Right renal cortex interstitium (tissue), 3 donors: ENCODE data around the gene PLOD3. TPM values are rescaled to one million over a fixed set of nuclear protein-coding genes. Genes with fewer than 3 reads are reported as not detected.

Experiments
- DNase-seq, 3 donors: peaks; one replicate each; pipeline ENCODE4 v3.0.0-alpha.2; 2013; ENCODE audit warnings: low read depth in 3 of 3, low spot score in 2 of 3
- polyA plus RNA-seq, 3 donors: library from polyadenylated mRNA; unstranded; fragments of 120-200 nt; gene quantifications; one replicate each; pipeline ENCODE4 v1.2.1, GENCODE V29; 2013; ENCODE audit not compliant: insufficient read length in 3 of 3

The PLOD3 gene
- polyA plus RNA-seq, 3 donors = 41.6 to 42.5 (median 42.4) TPM

DNA sequence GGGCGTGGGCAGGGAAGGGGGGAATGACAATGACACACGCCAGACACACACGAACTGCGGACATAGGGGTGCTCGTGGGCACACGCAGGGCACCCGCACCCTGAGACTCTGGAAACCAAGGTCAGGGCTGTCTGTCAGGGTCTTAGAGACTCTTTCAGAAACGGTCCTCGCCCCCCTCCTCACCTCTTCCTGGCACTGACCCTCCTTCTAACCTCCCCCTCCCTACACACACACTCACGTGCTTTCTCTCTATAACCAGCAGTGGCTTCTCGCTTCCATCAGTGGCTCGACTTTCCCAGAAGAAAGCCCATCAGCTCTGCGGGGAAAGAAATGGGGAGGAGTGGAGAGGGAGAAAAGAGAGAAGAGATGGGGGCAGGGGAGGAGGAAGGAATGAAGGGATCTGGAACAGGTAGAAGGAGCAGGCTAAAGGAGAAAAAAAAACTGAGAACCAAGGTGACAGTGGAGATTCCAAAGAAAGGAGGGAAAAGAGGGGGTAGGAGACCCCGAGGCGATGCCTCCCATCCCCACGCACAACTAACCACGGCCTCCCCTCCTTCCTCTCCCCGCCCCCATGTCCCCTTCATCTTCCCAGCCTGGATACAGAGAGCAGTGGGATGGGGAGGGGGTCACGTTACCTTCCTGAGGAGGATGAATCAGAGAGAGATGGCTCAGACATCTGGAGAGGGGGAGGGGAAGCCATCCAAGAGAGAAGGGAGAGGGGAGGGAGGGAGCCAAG lies 50.3 kb downstream of the PLOD3 start:
- DNase-seq = no peak

DNA sequence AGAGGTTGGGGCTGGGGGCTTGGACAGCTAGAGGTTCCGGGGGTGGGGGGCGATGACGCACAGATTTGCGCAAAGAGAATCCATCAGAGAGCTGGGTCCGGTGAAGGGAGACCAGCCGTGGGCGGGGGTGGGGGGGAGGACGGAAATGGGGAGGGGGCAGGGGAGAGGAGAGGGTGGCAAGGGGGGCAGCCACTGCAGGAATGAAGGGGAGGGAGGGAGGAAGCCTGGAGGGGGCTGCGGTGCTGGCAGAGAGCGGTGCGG lies 50.8 kb downstream of the PLOD3 start:
- no peak for DNase-seq

DNA sequence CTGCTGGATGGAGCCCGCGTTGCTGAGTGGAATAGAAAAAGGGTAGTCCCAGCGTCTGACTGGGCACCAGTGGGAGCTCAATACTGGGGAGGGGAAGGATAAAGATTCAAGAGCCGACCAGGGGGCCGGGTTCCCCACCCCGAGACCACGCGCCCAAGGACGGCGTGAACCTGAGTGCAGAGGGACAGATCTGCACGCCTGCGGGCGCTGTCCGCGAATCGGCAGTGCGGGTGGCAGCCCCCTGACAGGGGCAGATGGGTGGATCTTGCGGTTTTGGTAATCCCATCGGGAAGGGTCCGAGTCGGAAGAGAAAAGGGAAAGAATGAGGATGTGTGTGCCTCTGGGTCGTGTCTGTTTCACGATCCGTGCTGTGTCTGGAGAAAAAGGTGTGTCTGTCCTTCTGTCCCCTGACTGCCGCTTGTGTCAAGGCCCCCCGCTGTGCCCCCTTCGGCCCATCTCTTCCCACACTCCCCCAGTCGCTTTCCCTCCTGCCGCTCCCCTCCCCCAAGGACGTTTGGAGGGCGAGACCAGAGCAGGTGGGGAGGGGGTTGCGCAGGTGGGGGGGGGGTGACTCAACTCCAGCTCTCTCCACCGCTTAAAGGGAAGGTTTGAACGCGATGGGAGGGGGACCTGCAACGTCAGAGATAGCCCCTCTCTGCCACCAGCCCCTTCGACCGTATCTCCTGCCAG lies 51.3 kb downstream of the PLOD3 start:
- no peak for DNase-seq

DNA sequence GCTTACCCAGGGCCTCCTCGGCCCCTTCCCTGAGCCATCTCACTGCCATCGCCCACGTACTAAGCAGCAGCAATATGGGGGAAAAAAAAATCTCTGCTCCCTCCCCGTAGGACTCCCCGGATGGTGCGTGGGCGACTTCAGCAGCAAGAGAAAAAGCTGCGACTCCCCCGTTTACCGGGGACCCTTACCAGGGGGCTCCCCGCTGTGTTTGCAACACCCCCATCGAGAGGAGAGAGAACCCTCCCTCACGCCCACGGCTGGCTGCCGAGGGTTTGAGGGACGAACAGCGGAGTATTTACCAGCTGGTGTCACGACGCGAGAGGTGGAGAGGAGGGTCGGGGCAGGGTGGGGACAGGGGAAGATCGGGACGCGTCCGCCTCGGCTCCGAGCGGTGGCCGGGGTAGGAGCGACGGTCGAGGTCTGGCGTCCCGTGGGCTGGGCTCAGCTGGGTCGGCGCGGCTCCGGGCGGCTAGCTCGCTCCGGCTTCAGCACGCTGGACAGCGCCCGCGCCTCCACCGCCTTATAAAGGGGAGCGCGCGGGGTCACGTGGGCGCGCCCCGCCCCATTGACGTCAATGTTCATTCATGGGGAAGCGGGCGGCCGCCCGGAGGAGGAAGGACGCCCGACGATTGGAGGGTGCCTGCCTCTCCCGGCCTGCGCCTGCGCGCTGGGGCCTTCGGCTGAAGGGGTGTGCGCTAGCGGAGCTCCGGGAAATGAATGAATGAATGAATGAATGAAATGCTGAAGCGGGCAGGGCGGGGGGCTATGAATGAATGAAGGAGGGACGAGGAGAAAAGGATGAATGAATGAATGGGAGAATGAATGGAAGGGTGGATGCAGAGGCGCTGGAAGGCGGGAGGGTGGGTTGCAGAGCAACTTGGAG lies 52.1 kb downstream of the PLOD3 start, which contains the start of gene VGF:
TSS of gene VGF (minus strand) at position 495 of the 883 bp plus-strand sequence. CDS start 726 bp downstream, outside the sequence.
- peak in 2 of 3 donors; percentile 70 to 85 for DNase-seq

DNA sequence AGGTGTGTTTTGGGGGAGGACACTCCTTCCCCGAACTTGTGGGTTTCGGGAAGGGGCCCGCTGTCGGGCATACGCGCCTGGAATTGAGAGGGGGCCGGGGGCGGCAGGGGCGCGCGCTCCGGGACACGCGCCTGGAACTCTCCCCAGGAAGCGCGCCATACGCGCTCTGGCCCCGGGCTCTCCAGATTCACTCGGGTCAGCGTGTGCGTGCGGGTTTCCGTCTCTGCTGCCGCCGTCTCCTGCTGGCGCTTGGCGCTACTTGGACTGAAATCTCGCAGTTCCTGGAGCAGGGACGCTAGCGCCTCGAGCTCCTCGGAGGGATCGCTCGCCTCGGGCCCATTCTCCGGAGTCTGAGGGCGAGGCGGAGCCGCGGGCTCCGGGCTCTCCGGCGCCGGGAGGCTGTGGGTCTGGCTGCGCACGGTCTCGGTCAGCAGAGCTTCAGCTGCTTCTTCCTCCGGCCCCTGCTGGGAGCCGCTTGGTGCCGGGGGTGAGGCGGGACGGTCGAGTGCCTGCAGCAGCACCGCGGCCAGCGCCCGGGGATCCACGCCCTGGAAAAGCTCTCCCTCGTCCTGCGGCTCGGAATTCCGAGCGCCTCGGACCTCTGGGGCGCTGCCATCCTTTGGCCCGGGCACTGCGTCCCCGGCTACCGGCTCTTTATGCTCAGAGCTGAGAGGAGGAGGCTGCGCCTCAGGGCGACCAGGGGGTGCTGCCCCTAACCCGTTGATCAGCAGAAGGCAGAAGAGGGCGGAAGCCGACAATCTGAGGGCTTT lies 53.1 kb downstream of the PLOD3 start:
- no peak for DNase-seq

DNA sequence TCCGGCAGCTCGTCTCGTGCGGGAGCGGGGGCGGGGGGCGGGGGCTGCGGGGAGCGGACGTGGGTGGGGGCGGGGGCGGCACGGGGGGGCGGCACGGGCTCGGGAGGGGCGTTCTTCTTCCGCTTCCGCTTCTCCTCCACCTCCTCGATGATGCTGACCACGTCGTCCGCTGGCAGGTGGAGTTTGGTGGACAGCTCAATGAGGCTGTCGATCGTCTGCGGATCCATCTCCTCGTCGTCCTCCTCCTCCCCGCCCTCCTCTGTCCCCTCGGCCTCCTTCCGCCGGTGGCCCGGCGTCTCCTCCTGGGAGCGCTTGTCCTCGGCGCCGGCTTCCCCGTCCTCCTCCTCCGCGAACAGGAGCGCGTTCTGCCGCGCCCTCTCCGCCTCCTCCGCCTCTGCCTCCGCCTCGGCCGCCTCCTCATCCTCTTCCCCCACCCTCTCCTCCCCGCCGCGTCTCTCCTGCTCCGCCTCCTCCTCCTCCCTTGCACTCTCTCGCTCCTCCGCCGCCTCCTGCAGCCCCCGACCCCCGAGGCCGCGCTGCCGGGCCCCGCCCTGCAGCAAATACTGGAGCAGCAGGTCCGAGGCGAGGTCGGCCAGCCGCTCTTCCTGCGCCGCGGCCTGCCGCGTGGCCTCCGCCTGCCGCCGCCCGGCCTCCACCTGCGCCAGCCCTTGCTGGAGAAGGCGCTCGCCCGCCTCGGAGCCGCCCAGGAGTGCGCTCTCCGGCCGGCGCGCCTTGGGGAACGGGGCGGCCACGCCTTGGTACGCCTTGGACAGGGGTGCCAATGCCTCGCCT lies 53.9 kb downstream of the PLOD3 start:
- no peak for DNase-seq

DNA sequence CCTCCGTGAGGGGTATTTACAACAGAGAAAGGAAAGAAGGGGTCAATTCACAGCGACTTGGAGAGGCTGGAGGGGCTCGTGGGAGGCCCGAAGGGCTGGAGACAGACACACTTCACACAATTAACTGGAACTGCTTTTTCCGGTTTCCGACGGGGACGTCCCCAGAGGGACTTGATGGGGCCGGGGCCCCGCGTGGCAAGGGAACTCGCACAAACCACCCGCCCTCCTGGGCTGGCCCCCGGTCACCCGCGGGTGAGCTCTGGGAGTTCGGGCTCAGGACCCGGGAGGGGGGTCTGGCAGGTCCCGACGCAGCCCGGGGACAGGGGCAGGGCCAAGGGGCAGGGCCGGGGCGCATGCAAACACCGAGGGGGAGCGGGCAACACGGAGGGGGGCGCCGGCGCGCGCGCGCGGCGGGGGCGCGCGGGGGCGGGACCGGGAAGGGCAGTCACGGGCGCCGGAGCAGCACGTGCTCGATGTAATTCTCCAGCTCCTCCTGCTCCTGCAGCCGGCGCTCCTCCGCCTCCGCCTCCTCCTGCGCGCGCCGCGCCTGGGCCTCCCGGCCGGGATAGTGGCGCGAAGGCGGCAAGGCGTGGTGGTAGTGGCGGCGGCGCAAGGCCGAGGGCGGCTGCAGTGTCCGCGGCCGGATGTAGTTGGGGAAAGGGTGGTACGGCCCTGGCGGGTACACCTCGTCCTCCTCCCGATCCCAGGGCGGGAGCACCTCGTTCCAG lies 54.7 kb downstream of the PLOD3 start:
- no peak for DNase-seq

DNA sequence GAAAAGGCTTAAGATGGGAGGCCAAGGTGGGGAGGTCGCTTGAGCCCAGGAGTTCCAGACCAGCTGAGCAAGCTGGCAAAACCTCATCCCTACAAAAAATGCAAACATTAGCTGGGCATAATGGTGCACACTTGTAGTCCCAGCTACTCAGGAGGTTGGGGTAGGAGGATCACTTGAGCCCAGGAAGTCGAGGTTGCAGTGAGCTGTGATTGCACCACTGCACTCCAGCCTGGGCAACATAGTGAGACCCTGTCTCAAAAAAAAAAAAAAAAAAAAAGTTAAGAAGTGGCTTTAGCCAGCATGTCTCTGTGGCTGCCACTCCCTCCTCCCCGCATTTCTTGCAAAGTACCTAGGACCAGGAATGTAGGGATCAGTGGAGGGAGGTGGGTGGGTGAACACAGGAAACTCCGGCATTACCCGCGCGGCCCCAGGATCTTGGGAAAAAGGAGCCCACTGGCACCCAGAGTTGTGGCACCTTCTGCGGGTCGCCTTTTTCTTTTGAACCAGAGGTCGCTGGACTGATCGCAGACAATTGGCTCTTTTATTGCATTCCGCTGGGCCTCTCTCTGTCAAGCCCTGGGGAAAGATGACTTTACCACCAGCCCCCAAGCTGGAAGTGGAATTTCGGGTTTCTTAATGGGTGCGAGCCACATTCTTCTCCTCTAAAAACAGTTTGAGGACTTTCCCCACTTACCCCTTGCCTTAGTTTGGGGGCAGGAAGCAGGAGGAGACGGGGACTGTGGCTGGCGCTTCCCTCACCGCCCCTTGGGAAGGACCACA lies 55.5 kb downstream of the PLOD3 start:
- DNase-seq = no peak

DNA sequence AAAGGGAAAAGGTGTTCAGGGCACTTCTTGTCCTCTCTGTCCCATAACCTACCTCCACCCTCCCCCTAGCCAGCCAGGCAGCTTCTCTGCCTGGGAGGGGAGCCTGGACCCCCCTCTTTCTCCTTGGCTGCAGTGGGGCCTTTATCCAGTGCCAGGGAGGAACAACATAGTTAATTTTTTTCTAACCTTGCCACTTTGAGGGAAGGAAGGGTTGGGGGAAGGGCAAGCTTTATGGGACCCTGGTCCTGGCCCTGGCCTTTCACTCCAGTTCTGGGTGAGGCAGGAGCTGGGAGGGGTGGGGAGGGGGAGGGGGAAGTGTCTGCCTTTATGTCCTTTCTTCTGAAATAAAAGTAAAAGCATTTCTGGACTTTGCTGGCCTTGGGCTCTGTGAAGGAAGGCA lies 56.5 kb downstream of the PLOD3 start:
- no peak for DNase-seq

DNA sequence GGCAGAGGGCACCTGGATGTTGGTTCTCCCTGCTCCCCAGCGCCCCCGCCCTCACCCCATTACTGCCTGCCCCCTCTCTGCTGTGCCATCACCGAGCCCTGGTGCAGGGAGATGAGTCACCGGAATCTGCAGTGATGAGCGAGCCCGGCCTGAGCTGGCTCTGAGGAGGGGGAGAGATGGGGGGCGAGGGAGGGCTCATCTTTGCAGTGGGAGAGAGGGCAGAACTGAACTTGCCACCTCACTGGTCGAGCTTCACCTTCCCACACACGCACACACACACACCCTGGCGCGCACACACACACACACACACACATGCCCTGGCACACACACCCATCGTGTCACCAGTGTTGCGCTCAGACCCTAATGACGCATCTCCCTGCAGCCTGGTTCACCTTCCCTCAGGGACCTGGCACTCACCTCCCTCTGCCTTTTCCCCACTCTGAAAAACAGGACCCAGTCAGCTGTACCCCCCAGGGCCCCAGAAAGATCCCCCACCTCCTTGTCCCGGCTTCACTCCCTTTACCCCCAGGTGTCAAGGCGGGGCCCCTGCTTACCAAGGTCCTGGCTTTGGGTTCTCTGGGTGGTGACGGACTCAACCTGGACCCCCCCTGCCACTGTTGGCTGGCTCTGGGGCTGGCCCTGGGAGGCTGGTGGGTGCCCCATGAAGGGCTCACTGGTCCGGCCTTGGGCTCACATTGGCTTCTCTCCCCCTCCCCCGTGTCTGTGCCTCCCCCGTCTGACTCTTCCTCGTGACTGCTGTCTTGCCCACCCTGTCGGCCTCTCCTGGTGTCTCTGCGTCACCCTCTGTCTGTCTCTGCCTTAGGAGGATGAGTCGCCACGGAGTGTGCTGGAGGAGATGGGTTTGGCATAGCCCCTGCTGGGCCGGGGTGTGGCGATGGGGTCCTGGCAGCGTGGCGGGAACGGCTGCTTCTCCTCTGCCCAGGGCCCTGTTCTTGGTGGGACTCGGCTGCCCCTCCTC lies 57.4 kb downstream of the PLOD3 start:
- DNase-seq = no peak

DNA sequence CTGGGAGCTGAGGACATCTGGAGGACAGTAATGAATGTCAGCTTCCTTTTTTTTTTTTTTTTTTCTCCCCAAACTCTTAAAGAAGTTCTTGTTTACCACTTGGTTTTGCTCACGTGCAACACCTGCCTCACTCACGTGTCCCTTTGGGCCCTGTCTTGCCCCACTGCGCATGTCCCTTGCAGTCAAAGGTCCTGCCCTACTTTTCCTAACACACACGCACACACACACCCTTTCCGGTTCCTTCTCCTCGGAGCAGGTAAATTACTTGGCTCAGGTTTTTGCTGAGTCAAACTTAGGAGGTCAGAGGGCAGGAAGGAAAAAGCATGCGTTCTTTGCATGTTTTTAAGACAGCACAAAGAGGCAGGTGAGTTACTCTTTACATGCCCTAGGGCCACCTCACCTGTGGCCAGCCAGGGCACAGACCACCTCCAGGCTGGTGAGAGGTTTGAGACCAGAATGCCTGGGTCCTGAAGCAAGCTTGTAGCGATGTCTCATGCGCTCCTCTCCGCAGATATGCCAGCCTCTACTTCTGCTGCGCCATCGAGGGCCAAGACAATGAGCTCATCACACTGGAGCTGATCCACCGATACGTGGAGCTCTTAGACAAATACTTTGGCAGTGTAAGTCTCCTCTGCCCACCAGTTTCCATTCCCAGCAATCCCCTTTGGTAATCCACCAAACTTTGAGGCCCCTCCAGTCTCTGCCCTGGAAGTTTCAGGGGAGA lies 60.4 kb downstream of the PLOD3 start:
- no peak for DNase-seq

DNA sequence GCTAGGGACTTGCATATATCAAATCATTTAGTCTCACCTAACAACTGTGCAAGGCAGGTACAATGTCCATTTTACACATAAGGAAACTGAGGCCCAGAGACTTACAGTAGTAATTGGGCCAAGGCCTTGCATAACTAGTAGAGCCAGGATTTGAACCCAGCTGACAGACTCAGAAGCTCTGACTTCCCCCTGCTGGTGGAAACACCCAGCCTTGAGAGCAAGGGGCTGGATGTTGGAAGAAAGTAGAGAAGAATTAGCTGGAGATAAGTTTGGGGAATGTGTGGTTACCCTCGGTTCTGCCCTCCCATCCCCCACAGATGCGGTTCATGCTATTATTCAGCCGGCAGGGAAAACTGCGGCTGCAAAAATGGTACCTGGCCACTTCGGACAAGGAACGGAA lies 61.1 kb downstream of the PLOD3 start:
- no peak for DNase-seq

Other genes starting within 250 kb of the PLOD3 start
- gene MUC12, start 248.0 kb downstream of the PLOD3 start, polyA plus RNA-seq = under 1 TPM in 1 of 3 donors, not detected in 2; 0.42 TPM
- not detected for gene MUC17, start 197.5 kb downstream of the PLOD3 start, polyA plus RNA-seq
- 10 to 100 TPM; 15.5 to 16.3 (median 16.2) TPM for gene TRIM56, start 132.1 kb downstream of the PLOD3 start, polyA plus RNA-seq
- 1 to 10 TPM in 2 of 3 donors, under 1 TPM in 1; 0.89 to 1.2 (median 1.1) TPM for gene SERPINE1, start 90.5 kb downstream of the PLOD3 start, polyA plus RNA-seq
- gene AP1S1, start 63.1 kb downstream of the PLOD3 start, polyA plus RNA-seq = 10 to 100 TPM; 72.1 to 82.5 (median 76.9) TPM
- under 1 TPM; 0.07 to 0.21 (median 0.08) TPM for gene VGF, start 52.0 kb downstream of the PLOD3 start, polyA plus RNA-seq
- not detected for gene NAT16, start 37.3 kb downstream of the PLOD3 start, polyA plus RNA-seq
- under 1 TPM; 0.12 to 0.96 (median 0.60) TPM for gene MOGAT3, start 16.5 kb downstream of the PLOD3 start, polyA plus RNA-seq
- 10 to 100 TPM; 48.6 to 55.2 (median 52.8) TPM for gene ZNHIT1, start 584 bp upstream of the PLOD3 start, polyA plus RNA-seq
- 1 to 10 TPM; 7.3 to 8.3 (median 7.4) TPM for gene CLDN15, start 20.2 kb upstream of the PLOD3 start, polyA plus RNA-seq
- gene FIS1, start 27.5 kb upstream of the PLOD3 start, polyA plus RNA-seq = 100 to 1,000 TPM; 148 to 176 (median 150) TPM
- 10 to 100 TPM; 71.7 to 79.5 (median 78.0) TPM for gene IFT22, start 104.2 kb upstream of the PLOD3 start, polyA plus RNA-seq
- 10 to 100 TPM; 20.8 to 22.8 (median 21.3) TPM for gene COL26A1, start 145.3 kb upstream of the PLOD3 start, polyA plus RNA-seq